Psoas muscle (tissue), 8 donors: ENCODE results near the gene NKPD1. TPM values are rescaled to one million over a fixed set of nuclear protein-coding genes. Genes with fewer than 3 reads are reported as not detected.

Source experiments
- ATAC-seq, 4 donors: fragments of 200-7000 bp; cut with Tn5 transposase; one replicate each; pipeline ENCODE4 v1.9.1; 2020; ENCODE audit warnings: moderate library complexity in 3 of 4, mild to moderate bottlenecking in 2 of 4
- DNase-seq, 2 donors: peaks; one replicate each; pipeline ENCODE4 v3.0.0-alpha.2; 2020
- H3K27ac ChIP-seq: fragments of 200-600 bp; one replicate; pipeline ENCODE4 v1.8.0; 2022
- H3K27me3 ChIP-seq, 3 donors: fragments of 200-600 bp in 1 of 3; one replicate each; pipeline versions ENCODE4 v1.6.1 to v1.8.0; 2013 to 2022; ENCODE audit warnings: low read length in 2 of 3, mild to moderate bottlenecking in 2 of 3, moderate library complexity in 1 of 3; ENCODE audit not compliant: insufficient read depth in 3 of 3
- H3K36me3 ChIP-seq, 2 donors: fragments of 200-600 bp in 1 of 2; one replicate each; pipeline versions ENCODE4 v1.6.1 to v1.8.0; 2013 to 2022; ENCODE audit warnings: low read depth in 1 of 2, mild to moderate bottlenecking in 1 of 2, moderate library complexity in 1 of 2; ENCODE audit not compliant: insufficient read depth in 1 of 2
- H3K4me1 ChIP-seq: fragments of 200-600 bp; one replicate; pipeline ENCODE4 v1.8.0; 2022
- H3K4me3 ChIP-seq: fragments of 200-600 bp; one replicate; pipeline ENCODE4 v1.8.0; 2022; ENCODE audit warnings: mild to moderate bottlenecking
- H3K9me3 ChIP-seq: fragments of 200-600 bp; one replicate; pipeline ENCODE4 v1.8.0; 2022
- WGBS, 3 donors: extraction: QIAGEN DNeasy Blood & Tissue Kit; methylation state at CpG; one replicate each; pipeline versions ENCODE4 v1.1.6 to v1.1.7; 2013; 5-methylcytosine and 5-hydroxymethylcytosine counted together
- intact Hi-C, 2 donors: fragments of 100-400 bp; cut with DNase I; formaldehyde crosslinking; loops; one replicate each; pipeline versions ENCODE4 v1.11.0 to v1.14.2; 2022
- polyA plus RNA-seq, 3 donors: library from polyadenylated mRNA; stranded (reverse); fragments of 200-250 nt; gene quantifications; one replicate each; pipeline ENCODE4 v1.2.3, GENCODE V29; 2013
- total RNA-seq, 4 donors: library from RNA; stranded (reverse); fragmentation: NEBNext Ultra II Directional in 2 of 4; extraction: Animal tissue kit (Norgen Biotek cat#: 25700) in 2 of 4; gene quantifications; one replicate each; pipeline versions ENCODE4 v1.2.1 to v1.2.4, GENCODE V29; 2021 to 2023
- TF ChIP-seq, protein P1 (sequence below): fragments of 200-600 bp; IDR thresholded peaks from one replicate; pipeline ENCODE4 v1.8.0; 2022; ENCODE audit warnings: antibody characterized with exemption
- donor health status: healthy with polysubstance abuse.
- donor health status: DM: no; HTN: no; CAD: no; lungs with moderate emphysema.
- donor health status: Bipolar disorder and iron deficiency.
- donor health status: healthy.
- donor health status: DM: yes; HTN: yes; CAD: no.
- donor health status: DM: no; HTN: no; CAD: no.
- donor health status: DM: no; HTN: no; CAD: no.
- donor health status: DM: yes; HTN: yes; CAD: no.

Gene NKPD1
- total and polyA plus RNA-seq, 7 donors, result 0.06 to 0.18 (median 0.08) TPM; not detected in 2

DNA sequence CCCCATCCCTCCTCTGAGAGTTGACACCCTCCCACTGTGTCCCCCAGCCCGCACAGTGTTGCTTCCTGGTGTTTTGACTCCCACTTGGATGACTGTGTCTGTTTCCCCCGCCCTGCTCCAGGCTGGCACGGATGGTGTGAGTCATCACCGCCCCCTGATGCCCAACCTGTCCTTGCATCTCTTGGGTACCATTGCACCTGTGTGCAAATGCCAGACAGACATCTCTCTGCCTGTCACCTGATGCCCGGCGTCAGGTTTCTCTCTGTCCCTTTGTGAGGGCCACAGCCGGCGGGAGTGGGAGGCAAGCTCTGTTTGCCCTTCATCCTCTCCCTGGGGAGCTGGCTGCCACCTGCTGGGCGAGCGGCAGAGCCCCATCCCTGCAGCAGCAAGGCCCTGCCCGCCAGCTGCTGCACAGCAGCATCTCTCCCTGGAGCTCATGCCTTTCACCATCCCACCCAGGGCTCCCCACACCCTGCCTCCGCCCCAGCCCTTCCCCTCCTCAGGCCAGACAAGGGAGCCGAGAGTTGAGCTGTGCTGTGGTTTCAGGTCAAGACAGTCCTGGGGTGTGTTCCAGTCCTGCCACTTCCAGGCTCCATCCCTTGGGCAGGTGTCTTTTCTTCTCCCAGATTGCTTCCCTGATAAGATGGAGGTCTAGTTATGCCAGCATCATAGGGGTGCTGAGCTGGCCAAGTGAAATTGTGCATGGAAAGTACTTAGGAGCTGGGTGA, 29.7 kb downstream of the NKPD1 start:
- TF ChIP-seq, protein P1, sequence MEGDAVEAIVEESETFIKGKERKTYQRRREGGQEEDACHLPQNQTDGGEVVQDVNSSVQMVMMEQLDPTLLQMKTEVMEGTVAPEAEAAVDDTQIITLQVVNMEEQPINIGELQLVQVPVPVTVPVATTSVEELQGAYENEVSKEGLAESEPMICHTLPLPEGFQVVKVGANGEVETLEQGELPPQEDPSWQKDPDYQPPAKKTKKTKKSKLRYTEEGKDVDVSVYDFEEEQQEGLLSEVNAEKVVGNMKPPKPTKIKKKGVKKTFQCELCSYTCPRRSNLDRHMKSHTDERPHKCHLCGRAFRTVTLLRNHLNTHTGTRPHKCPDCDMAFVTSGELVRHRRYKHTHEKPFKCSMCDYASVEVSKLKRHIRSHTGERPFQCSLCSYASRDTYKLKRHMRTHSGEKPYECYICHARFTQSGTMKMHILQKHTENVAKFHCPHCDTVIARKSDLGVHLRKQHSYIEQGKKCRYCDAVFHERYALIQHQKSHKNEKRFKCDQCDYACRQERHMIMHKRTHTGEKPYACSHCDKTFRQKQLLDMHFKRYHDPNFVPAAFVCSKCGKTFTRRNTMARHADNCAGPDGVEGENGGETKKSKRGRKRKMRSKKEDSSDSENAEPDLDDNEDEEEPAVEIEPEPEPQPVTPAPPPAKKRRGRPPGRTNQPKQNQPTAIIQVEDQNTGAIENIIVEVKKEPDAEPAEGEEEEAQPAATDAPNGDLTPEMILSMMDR, result peak; percentile 33
- ATAC-seq, result peak; percentile 55 to 80 (median 68)

DNA sequence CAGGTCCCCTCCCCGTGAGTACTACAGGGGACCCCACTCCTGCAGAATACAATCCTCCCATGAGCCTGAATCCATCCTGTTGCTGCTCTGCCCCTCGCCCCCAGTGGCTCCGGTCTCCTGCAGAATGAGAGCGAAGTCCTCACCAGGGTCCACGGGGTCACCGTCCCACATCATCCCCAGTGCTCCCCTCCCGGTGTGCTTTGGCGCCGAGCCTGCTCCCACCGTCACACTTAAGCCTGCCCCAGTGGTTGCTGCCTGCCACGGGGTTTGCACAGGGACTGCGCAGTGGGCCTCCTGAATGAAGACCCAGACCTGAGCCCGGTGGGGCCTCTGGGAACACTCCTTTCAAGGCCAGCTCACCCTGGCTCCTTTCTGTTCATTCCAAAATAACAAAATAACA, 30.5 kb downstream of the NKPD1 start:
- Histone ChIP-seq H3K9me3 (no peaks in the 10 kb centered on the region), H3K27me3 (no peaks in the 10 kb centered on the region), H3K27ac (no peak overlapping the region), H3K4me3 (no peak overlapping the region), H3K4me1 (peaks cover 4% of the 10 kb centered on the region), H3K36me3 (no peaks in the 10 kb centered on the region)
- no peak for ATAC-seq
- TF ChIP-seq, protein P1, result no peak
- 72 to 80% (median 75%) methylated on average over 13 of the region's 13 CpGs for WGBS, 3 donors
- intact Hi-C loops, result no loop called here
- DNase-seq, result no peak

More for the DNA sequence above, 29.7 kb downstream of the NKPD1 start:
- Histone ChIP-seq H3K4me3 (no peak overlapping the region), H3K27me3 (no peaks in the 10 kb centered on the region), H3K36me3 (no peaks in the 10 kb centered on the region), H3K4me1 (no peaks in the 10 kb centered on the region), H3K27ac (no peak overlapping the region), H3K9me3 (no peaks in the 10 kb centered on the region)
- 39 to 53% (median 42%) methylated on average over 12 to 13 of the region's 13 CpGs for WGBS, 3 donors
- intact Hi-C loops, result no loop called here
- no peak for DNase-seq

DNA sequence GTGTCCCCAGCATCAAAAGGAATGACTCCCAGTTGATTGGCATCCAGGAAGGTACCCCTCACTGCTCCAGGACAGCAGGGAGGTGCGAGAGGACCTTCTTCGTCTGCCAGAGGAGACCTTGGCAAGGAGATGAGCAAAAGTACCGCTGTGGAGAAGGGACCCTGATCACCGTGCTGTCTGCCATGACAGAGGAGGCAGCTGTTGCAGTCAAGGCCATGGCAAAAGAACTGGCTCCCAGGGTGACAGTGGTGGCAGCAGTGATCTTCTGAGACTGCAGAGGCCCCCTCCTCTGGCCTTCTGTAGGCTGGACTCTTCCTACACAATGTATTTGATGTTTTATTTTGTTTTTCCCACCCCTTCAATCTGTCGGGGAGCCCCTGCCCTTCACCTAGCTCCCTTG, 32.0 kb downstream of the NKPD1 start:
- Histone ChIP-seq H3K27ac (no peak overlapping the region), H3K36me3 (no peaks in the 10 kb centered on the region), H3K4me1 (peaks cover 4% of the 10 kb centered on the region), H3K9me3 (no peaks in the 10 kb centered on the region), H3K27me3 (no peaks in the 10 kb centered on the region), H3K4me3 (no peak overlapping the region)
- TF ChIP-seq, protein P1, result no peak
- DNase-seq, result no peak
- ATAC-seq, result no peak
- intact Hi-C loops, result loop anchor here (5.0 to 10.0 kb wide), 2 partner anchors 37 to 114 kb away; partner anchors contain the start of gene PPP1R37 (in 1 of the 2)
- WGBS, 3 donors, result 68 to 81% (median 80%) methylated on average over 5 of the region's 5 CpGs

DNA sequence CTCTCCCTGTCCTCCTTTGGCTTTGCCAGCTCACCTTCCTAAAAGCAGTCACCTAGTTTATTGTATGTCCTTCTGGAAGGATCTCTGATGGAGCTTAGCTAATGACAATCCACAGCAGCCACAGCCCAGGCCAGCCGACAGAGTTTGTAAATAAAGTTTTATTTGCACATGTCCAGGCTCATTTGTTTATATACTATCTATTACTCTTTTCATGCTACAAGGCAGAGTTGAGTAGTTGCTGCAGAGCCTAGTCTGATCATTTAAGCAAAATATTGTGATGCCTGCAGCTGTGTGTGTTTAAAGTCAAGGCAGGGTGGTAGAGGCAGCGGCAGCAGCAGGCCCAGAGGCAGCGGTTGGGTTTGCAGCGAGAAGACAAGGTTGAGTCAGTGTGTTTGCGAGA, 32.6 kb downstream of the NKPD1 start:
- Histone ChIP-seq H3K27ac (no peak overlapping the region), H3K27me3 (no peaks in the 10 kb centered on the region), H3K4me1 (peaks cover 4% of the 10 kb centered on the region), H3K9me3 (no peaks in the 10 kb centered on the region), H3K4me3 (no peak overlapping the region), H3K36me3 (no peaks in the 10 kb centered on the region)
- WGBS, 3 donors, result 94 to 96% (median 96%) methylated on average over 5 of the region's 5 CpGs
- no peak for DNase-seq
- intact Hi-C loops, result loop anchor here (5.0 to 10.0 kb wide), 2 partner anchors 36 to 113 kb away; partner anchors contain the start of gene PPP1R37 (in 1 of the 2)
- TF ChIP-seq, protein P1, result no peak
- no peak for ATAC-seq
